Measurements from ENCODE around the gene PHF2.

Gene PHF2

GRCh38 chr9:93569621-93570174, 6.7 kb upstream of the PHF2 start:
- H3K27ac ChIP-seq (ENCODE audit: low read length), result no peak overlapping the region
- H3F3A ChIP-seq (ENCODE audit: insufficient read depth, low read length), result peaks cover 18% of the 10 kb centered on the region
- H3K4me2 ChIP-seq (ENCODE audit: low read depth, low read length), result no peak overlapping the region
- H3K9me3 ChIP-seq (replicated peaks; ENCODE audit: insufficient read depth, low read length), result no peaks in the 10 kb centered on the region
- H3K79me2 ChIP-seq (ENCODE audit: low read length), result no peaks in the 10 kb centered on the region
- H3K4me1 ChIP-seq (ENCODE audit: low read length), result no peaks in the 10 kb centered on the region
- H4K20me1 ChIP-seq (ENCODE audit: insufficient read depth, low read length), result no peaks in the 10 kb centered on the region
- H3K9me2 ChIP-seq (replicated peaks; ENCODE audit: insufficient read depth, low read length), result no peaks in the 10 kb centered on the region
- H3K4me3 ChIP-seq (ENCODE audit: low read length), result no peak overlapping the region
- no peak for DNase-seq
- no peak overlapping the region for H2AFZ ChIP-seq (ENCODE audit: low read length)
- no peaks in the 10 kb centered on the region for H3K36me3 ChIP-seq (replicated peaks; ENCODE audit: insufficient read depth, low read length)
- TF ChIP-seq EZH2 (optimal IDR thresholded peaks at IDR 0.05; ENCODE audit: low read depth, low read length), result no peak
- no peak for TF ChIP-seq CTCF (IDR thresholded peaks at IDR 0.05; ENCODE audit: low read length)
- TF ChIP-seq EZH2phosphoT487 (IDR thresholded peaks at IDR 0.05; ENCODE audit: low read length), result no peak
- H3K27me3 ChIP-seq (replicated peaks; ENCODE audit: insufficient read depth, low read length), result no peaks in the 10 kb centered on the region
- no peak overlapping the region for H3K9ac ChIP-seq (ENCODE audit: low read length)

- Histone ChIP-seq H4K20me1 (ENCODE audit: insufficient read depth, low read length) (no peaks in the 10 kb centered on the region), H3K4me3 (ENCODE audit: low read length) (no peak overlapping the region), H3K79me2 (ENCODE audit: low read length) (peaks cover 9% of the 10 kb centered on the region; the same call in 1 of the 2 replicates), H3K4me1 (ENCODE audit: low read length) (peaks cover 4% of the 10 kb centered on the region; the same call in 1 of the 2 replicates), H3K27ac (ENCODE audit: low read length) (no peak overlapping the region), H2AFZ (ENCODE audit: low read length) (no peak overlapping the region), H3K36me3 (replicated peaks; ENCODE audit: insufficient read depth, low read length) (no peaks in the 10 kb centered on the region), H3K4me2 (ENCODE audit: low read depth, low read length) (no peak overlapping the region), H3K9me3 (replicated peaks; ENCODE audit: insufficient read depth, low read length) (no peaks in the 10 kb centered on the region), H3K27me3 (replicated peaks; ENCODE audit: insufficient read depth, low read length) (no peaks in the 10 kb centered on the region), H3K9ac (ENCODE audit: low read length) (no peak overlapping the region), H3K9me2 (replicated peaks; ENCODE audit: insufficient read depth, low read length) (no peaks in the 10 kb centered on the region), H3F3A (ENCODE audit: insufficient read depth, low read length) (peaks cover 6% of the 10 kb centered on the region; the same call in 1 of the 2 replicates)
- DNase-seq, result no peak
- no peak for TF ChIP-seq EZH2 (optimal IDR thresholded peaks at IDR 0.05; ENCODE audit: low read depth, low read length)
- no peak for TF ChIP-seq CTCF (IDR thresholded peaks at IDR 0.05; ENCODE audit: low read length)
- TF ChIP-seq EZH2phosphoT487 (IDR thresholded peaks at IDR 0.05; ENCODE audit: low read length), result no peak
Observed at GRCh38 chr9:93572221-93572620, 4.2 kb upstream of the PHF2 start.

- Histone ChIP-seq H2AFZ (ENCODE audit: low read length) (no peak overlapping the region), H3K27ac (ENCODE audit: low read length) (no peak overlapping the region), H4K20me1 (ENCODE audit: insufficient read depth, low read length) (no peaks in the 10 kb centered on the region), H3K27me3 (replicated peaks; ENCODE audit: insufficient read depth, low read length) (no peaks in the 10 kb centered on the region), H3K4me1 (ENCODE audit: low read length) (peaks cover 6% of the 10 kb centered on the region; the same call in 1 of the 2 replicates), H3K9me3 (replicated peaks; ENCODE audit: insufficient read depth, low read length) (no peaks in the 10 kb centered on the region), H3K79me2 (ENCODE audit: low read length) (peaks cover 16% of the 10 kb centered on the region), H3K9ac (ENCODE audit: low read length) (no peak overlapping the region), H3F3A (ENCODE audit: insufficient read depth, low read length) (peaks cover 6% of the 10 kb centered on the region; the same call in 1 of the 2 replicates), H3K4me3 (ENCODE audit: low read length) (no peak overlapping the region), H3K4me2 (ENCODE audit: low read depth, low read length) (no peak overlapping the region), H3K9me2 (replicated peaks; ENCODE audit: insufficient read depth, low read length) (no peaks in the 10 kb centered on the region), H3K36me3 (replicated peaks; ENCODE audit: insufficient read depth, low read length) (no peaks in the 10 kb centered on the region)
- TF ChIP-seq EZH2phosphoT487 (IDR thresholded peaks at IDR 0.05; ENCODE audit: low read length) (no peak), CTCF (IDR thresholded peaks at IDR 0.05; ENCODE audit: low read length) (no peak), EZH2 (optimal IDR thresholded peaks at IDR 0.05; ENCODE audit: low read depth, low read length) (no peak)
- no peak for DNase-seq
Observed at GRCh38 chr9:93572636-93573515, 3.5 kb upstream of the PHF2 start.
